ENCODE results near the gene HPCAL4. TPM values are rescaled to one million over a fixed set of nuclear protein-coding genes. Genes with fewer than 3 reads are reported as not detected.

The HPCAL4 gene
- total and polyA plus RNA-seq, 2 experiments from 2014 or later: 0.08 to 1.2 TPM

- H3K27me3 ChIP-seq (ENCODE audit: insufficient read depth): peaks cover 93% of the 10 kb centered on the region
These were observed 7.3 kb upstream of the HPCAL4 start for GRCh38 chr1:39698568-39698967.

More at GRCh38 chr1:39698568-39698967, 7.3 kb upstream of the HPCAL4 start:
- no peaks in the 10 kb centered on the region for H3F3A ChIP-seq (replicated peaks; ENCODE audit: low read depth)
- Mint-ChIP-seq H3K4me1 (peaks cover 36% of the 10 kb centered on the region), H3K27ac (no peak overlapping the region), H3K36me3 (ENCODE audit: low read depth) (no peaks in the 10 kb centered on the region; the same call in 2 of the 3 replicates), H3K27me3 (ENCODE audit: insufficient read depth, low read depth, poor library complexity) (peaks cover 95% of the 10 kb centered on the region), H3K9me3 (peaks cover 8% of the 10 kb centered on the region; the same call in 2 of the 3 replicates), H3K4me3 (no peak overlapping the region)
- ATAC-seq (no peak), DNase-seq (ENCODE audit: low spot score) (no peak)
- H3K4me2 ChIP-seq: no peak overlapping the region
- H3K27ac ChIP-seq (ENCODE audit: low read depth): no peak overlapping the region
- H3K79me2 ChIP-seq (replicated peaks; ENCODE audit: insufficient read depth): no peaks in the 10 kb centered on the region
- H3K4me3 ChIP-seq: no peak overlapping the region
- H3K9me2 ChIP-seq (ENCODE audit: insufficient read depth): no peaks in the 10 kb centered on the region
- TF ChIP-seq POLR2AphosphoS5 (IDR thresholded peaks at IDR 0.05; ENCODE audit: low read depth): no peak
- no peak for TF ChIP-seq EZH2 (IDR thresholded peaks at IDR 0.05; ENCODE audit: low read depth, unreplicated experiment)
- TF ChIP-seq STAT1 (IDR thresholded peaks at IDR 0.05; ENCODE audit: unreplicated experiment): no peak
- TF ChIP-seq ZNF331 (CRISPR knock-in tag; IDR thresholded peaks at IDR 0.05; ENCODE audit: low read depth): no peak
- no peak for TF ChIP-seq ZNF114 (CRISPR knock-in tag; IDR thresholded peaks at IDR 0.05)
- TF ChIP-seq ZNF462 (CRISPR knock-in tag; IDR thresholded peaks at IDR 0.05): no peak
- no peak for TF ChIP-seq CREB1 (CRISPR knock-in tag; IDR thresholded peaks at IDR 0.05; ENCODE audit: low read depth)
- TF ChIP-seq EZH2phosphoT487 (IDR thresholded peaks at IDR 0.05; ENCODE audit: unreplicated experiment): no peak
- no peak for TF ChIP-seq ETS1 (IDR thresholded peaks at IDR 0.05)
- TF ChIP-seq NANOG (IDR thresholded peaks at IDR 0.05; ENCODE audit: borderline replicate concordance): no peak
- TF ChIP-seq REST (IDR thresholded peaks at IDR 0.05; ENCODE audit: unreplicated experiment): no peak
- no peak for TF ChIP-seq CTCF (conservative IDR thresholded peaks at IDR 0.05; ENCODE audit: low read depth in 2 of 2)
- TF ChIP-seq JUNB (IDR thresholded peaks at IDR 0.05; ENCODE audit: unreplicated experiment): no peak
- no peaks in the 10 kb centered on the region for H4K20me1 ChIP-seq (replicated peaks; ENCODE audit: insufficient read depth)
- no peak overlapping the region for H2AFZ ChIP-seq
- no peaks in the 10 kb centered on the region for H3K36me3 ChIP-seq (ENCODE audit: insufficient read depth)
- H3K4me1 ChIP-seq (ENCODE audit: insufficient read depth): peaks cover 19% of the 10 kb centered on the region

All from GM23338 (cell line).